WI38 (cell line): ENCODE results near the gene IGF1.

Experiments used
- H3K4me3 ChIP-seq: 2 replicates; pipeline ENCODE4 v1.5.1; 2011; ENCODE audit warnings: low read depth, mild to moderate bottlenecking, control low read depth, low read length
- CTCF ChIP-seq: IDR thresholded peaks from 2 replicates; pipeline ENCODE4 v1.5.1; 2012; ENCODE audit warnings: low read depth, mild to moderate bottlenecking, control low read depth, low read length

IGF1 gene

GRCh38 chr12:102480406-102480805 lies at the start of gene IGF1:
Gene IGF1, minus strand, starts transcription at chr12:102480563. Its CDS starts 182 bp downstream, at chr12:102480381.
- peak within 1 kb of the TSS; percentile 13; the same call in 1 of the 2 replicates for H3K4me3 ChIP-seq
- no peak for TF ChIP-seq CTCF

DNA sequence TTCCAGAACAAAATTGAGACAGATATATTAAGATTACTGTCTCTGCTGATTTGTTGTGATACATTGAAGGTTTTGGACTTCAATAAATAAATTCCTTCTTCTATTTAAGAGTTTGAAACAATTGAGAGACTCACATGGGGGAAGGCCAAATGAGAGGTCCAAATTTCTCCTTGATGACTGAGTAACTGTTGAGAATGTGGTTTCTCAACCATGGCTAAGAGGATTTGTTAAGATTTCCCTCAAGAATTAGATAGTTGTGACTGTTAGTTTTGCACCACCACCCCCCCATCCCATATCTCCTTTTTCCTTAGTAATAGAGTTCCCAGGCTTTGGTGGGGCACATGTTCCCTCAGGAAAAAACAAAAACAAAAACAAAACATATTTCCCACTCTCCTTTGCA lies 47.7 kb upstream of the IGF1 start:
- no peak overlapping the region for H3K4me3 ChIP-seq
- TF ChIP-seq CTCF, result no peak

- no peak for TF ChIP-seq CTCF
- no peak overlapping the region; the same call in 1 of the 2 replicates for H3K4me3 ChIP-seq
Measured at GRCh38 chr12:102527171-102527720, 46.9 kb upstream of the IGF1 start.

DNA sequence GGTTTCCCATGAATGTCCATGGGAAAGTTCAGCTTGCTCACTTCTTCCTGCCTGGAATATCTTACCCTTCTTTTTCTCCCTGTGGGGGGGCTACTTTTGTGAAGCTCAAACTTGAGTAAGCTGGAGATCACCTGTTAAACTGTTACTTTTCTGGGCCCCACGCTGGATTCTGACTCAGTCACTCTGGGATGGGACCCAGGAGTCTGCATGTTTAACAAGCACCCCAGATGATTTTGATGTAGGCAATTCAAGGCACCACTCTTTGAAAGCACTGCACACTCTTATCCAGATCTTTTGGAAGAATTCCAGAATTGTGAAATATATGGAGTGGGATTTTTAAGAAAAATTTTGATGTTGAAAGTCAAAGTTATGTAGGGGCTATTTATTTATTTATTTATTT lies 46.3 kb upstream of the IGF1 start:
- H3K4me3 ChIP-seq, result no peak overlapping the region
- TF ChIP-seq CTCF, result no peak

GRCh38 chr12:102522768-102523167 lies 42.4 kb upstream of the IGF1 start:
- H3K4me3 ChIP-seq, result no peak overlapping the region
- no peak for TF ChIP-seq CTCF

- TF ChIP-seq CTCF, result no peak
- H3K4me3 ChIP-seq, result no peak overlapping the region
Measured at GRCh38 chr12:102521662-102522277, 41.4 kb upstream of the IGF1 start.

- H3K4me3 ChIP-seq, result no peak overlapping the region
- no peak for TF ChIP-seq CTCF
Measured at GRCh38 chr12:102518871-102519270, 38.5 kb upstream of the IGF1 start.
